ENCODE measurements around the gene LRRK2.
"Not testable (repeated sequence)": the region's sequence is repeated elsewhere in the genome, so short reads cannot be mapped to it uniquely, and the experiment has no call there.

The LRRK2 gene

GRCh38 chr12:40215982-40216381 lies 8.8 kb upstream of the LRRK2 start:
- no peak for DNase-seq

DNA sequence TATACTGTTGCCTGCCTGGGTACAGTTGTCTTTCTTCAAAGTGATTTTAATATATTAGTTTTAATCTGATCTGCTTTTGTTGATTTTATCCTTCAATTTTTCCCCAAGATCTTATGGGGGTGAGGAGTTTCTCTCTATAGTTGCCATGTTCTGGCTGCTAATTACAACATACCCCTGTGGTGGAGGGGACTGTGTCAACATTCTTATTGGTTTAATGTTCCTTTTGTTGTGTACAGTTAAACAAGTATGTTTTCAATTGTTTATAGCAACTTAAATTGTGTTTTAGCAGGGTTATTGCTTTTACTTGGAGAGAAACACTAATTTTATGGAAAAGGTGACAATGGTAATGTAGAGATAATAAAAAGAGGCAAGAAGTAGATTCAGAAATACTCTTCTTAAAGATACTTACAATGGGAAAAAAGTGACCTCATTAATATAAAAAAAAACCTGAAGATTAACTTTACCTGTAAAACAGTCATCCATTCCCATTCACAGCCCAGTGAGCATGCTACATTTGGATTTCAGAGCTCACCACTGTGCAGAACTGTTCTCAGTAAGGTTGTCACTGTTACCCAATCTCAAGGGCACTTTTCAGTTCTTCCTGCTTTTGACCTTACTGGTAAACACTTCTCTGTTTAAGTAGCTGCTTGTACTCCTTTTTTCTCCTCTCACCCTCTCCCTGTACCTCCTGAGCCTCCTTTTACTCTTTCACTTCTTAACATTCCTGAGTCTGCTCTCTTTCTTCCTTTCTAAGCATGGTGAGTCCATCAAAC lies 8.1 kb upstream of the LRRK2 start:
- no peak for DNase-seq

DNA sequence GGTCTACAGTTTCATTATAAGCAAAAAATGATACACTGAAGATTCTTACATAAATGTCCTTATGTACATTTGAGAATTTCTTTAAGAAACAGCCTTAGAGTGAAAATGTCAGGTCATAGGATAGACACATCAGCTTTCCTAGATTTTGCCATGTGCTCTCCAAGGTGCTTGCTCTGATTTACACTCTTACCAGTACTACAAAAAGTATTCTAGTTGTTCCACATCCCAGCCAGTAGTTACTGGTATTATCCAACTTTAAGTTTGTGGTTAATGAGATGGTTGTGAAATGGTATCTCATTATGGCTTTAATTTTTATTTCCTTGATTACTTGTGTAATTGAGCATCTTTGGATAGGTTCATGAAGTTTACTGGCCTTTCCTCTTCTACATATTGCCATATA lies 5.0 kb upstream of the LRRK2 start:
- DNase-seq, result no peak

GRCh38 chr12:40222247-40222646 lies 2.5 kb upstream of the LRRK2 start:
- no peak for DNase-seq

GRCh38 chr12:40223646-40224045 lies 1.2 kb upstream of the LRRK2 start:
- no peak for DNase-seq

- no peak for DNase-seq
These were observed 663 bp downstream of the LRRK2 start for GRCh38 chr12:40225337-40225983.

DNA sequence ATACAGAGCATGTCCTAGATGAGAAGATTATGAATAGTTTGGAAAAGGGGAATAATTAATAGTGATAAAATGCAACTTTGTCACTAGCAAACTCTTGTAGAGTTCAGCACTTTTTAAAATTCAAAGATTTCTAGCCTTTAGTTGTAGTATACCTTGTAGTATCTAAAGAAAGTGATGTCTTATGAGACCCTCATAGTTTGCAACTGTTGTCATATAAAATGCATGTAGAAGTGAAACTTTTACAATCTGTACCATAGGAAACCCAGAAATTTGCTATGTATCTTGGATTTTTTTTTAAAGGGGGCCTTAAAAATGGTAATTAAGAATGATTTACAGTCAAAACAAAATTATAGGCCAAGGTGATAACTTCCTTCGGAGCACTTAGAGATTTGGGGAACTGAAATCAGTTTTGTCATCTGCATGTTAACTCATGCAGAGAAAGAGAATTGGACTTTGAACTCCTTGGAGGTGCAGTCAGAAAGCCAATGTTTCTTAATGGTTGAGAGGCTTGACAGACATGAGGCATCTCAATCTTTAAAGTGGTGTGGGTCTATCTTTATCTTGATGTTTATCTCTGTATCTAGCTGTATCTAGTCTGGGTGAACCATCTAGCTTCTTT lies 1.3 kb downstream of the LRRK2 start:
- DNase-seq, result no peak

GRCh38 chr12:40226705-40227104 lies 1.9 kb downstream of the LRRK2 start:
- no peak for DNase-seq

GRCh38 chr12:40227447-40227846 lies 2.6 kb downstream of the LRRK2 start:
- no peak for DNase-seq

GRCh38 chr12:40228727-40229126 lies 3.9 kb downstream of the LRRK2 start:
- no peak for DNase-seq

- no peak for DNase-seq
These were observed 5.2 kb downstream of the LRRK2 start for GRCh38 chr12:40229690-40230651.

DNA sequence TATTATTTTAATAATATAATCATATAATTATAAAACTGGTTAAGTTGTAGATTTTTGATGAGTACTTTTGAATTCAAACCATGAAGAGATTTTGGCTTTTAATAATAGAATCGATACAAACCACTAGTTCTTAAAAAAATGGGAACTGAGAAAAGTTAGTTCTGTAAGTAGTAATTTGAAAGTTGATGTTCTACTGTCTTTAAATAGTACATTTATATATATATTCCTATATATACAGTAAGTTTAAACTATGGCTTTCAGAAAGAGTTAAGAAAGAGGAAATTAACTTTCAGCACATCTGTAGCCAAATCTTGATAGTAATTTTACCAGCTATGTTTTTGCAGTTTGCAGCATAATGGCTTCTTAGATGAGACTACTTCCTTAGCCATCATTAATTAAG lies 7.8 kb downstream of the LRRK2 start:
- no peak for DNase-seq

DNA sequence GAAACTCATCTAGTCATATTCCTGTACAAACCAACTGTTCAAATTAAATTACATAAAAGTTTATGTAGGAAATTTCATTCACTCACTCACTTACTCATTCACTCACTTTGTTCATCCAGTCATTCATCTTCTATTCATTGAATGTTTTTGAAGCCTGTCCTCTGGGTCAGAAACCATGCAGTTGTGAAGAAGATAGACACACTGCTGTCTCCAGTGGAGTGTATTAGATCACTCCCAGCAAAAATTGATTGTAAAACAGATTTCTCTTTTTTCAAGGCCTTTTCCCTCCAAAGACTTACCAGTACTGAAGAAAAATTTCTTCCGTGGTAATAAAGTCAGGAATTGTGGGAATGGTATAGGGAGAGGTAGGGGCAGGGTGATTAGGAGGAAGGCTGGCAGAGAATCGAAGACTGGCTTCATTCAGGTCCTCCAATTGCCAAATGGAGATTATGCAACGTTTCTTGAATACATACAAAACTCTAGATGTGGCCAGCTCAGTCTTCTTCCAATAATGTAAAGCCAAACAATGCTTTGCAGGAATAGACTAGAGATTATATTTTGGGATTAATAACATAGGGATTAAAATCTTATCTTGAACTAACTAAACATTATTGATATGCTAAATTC lies 9.1 kb downstream of the LRRK2 start:
- no peak for DNase-seq

DNA sequence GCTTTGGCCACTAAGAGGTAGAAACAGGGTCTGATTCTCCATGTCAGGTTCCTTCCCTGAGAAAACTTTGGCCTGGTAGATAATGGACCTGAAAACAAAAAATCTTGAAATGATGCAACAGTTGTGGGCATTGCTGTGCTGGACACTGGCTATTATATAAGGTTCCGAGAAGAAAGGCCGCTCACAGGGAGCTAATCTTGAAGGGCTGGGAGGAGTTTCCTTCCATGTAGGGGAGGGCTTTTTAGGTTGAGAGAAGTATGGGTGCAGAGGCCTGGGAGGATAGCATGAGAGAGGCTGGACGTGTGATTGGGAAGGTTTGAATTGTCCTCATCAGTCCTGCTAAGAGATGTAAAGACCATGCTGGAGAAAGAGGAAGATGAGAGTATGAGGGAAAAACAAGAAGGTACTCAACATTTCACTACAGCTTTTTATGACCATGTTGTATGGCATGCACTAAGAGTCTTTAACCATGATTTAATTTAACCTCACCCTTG lies 11.6 kb downstream of the LRRK2 start:
- DNase-seq, result no peak

- no peak for DNase-seq
These were observed 13.6 kb downstream of the LRRK2 start for GRCh38 chr12:40238266-40238902.

GRCh38 chr12:40238979-40239378 lies 14.2 kb downstream of the LRRK2 start:
- no peak for DNase-seq

DNA sequence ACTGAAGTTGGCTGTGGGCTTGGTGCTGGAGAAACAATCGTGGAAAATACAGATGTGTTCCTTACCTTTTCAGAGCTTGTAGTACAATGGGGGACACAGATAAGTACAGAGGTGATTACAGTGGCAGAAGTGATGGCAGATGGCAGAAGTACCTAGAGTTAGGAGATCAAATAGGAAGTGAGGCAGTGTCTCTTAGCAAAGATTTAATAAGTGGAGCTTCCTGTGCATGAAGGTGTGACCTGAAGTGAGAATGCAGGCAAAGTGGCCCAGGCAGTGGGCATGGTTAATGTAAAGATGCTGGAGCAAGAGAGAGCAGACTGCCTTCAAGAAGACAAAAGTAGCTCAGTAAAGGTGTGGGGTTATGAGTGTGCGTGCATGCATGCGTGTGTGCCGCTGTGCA lies 16.0 kb downstream of the LRRK2 start:
- peak; percentile 7 to 44 for DNase-seq

- DNase-seq, result no peak
These were observed 16.9 kb downstream of the LRRK2 start for GRCh38 chr12:40241741-40242140.

DNA sequence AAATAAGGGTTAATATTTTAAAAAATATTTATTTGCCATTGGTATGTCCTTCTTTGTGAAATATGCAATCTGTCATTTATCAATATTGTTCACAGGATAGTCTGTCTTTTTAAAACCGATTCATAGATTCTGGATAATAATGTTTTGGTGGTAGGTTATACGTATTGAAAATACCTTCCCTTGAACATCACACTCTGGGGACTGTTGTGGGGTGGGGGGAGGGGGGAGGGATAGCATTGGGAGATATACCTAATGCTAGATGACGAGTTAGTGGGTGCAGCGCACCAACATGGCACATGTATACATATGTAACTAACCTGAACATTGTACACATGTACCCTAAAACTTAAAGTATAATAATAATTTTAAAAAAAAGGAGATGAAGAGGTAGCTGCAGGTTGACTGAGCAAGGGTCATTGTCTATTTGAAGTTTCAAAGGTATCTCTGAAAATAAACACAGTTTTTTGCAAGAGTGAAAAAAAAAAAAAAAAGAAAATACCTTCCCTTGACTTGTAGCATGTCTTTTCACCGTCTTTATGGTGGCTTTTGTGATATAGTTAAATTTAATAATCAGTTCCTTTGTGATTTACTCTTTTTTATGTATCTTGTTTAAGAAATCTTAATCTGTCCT lies 19.8 kb downstream of the LRRK2 start:
- DNase-seq, result not testable (repeated sequence)

GRCh38 chr12:40248034-40248433 lies 23.2 kb downstream of the LRRK2 start:
- no peak for DNase-seq

DNA sequence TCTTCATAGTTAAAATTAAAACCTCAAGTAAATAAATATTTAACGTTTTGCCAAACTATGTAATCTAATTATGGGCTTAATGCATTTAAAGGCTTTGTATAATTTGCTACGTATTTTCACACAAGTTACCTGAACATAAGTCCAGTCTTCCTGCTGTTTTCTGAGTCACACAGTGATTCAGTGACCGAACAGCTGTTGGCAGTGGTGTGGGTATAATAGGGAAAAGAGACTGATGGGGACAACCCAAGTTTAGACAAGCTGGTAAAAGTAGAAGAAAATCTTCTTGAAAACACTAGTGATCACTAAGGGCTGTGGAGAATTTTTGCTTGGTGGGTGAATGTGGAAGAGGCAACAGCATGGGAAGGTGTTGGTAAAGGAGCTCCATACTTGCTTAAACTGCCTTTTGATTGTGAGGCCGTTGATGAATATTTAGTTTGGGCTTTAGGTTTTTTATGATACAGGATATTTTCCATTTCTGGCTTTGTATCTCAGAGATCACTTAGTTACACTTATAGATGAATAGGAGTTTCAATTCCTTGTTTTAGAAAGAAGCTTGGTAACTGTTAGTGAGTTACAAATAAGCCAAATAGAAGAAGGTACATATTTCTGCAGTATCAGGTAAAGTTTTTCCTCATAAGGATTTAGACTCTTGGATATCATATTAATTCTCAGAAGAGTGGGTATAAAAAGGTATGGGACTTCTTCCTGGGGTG lies 23.9 kb downstream of the LRRK2 start:
- no peak for DNase-seq
